ENCODE data around the gene FCSK.
"Not testable (repeated sequence)": the region's sequence is repeated elsewhere in the genome, so short reads cannot be mapped to it uniquely, and the experiment has no call there.

Gene FCSK

GRCh38 chr16:70430667-70431536 lies 23.5 kb upstream of the FCSK start:
- DNase-seq (ENCODE audit: low read depth in 4 of 4, low spot score in 1 of 4): peak in 1 of 4 experiments; percentile 39

GRCh38 chr16:70432356-70432722 lies 22.1 kb upstream of the FCSK start:
- DNase-seq (ENCODE audit: low read depth in 4 of 4, low spot score in 1 of 4): no peak

DNA sequence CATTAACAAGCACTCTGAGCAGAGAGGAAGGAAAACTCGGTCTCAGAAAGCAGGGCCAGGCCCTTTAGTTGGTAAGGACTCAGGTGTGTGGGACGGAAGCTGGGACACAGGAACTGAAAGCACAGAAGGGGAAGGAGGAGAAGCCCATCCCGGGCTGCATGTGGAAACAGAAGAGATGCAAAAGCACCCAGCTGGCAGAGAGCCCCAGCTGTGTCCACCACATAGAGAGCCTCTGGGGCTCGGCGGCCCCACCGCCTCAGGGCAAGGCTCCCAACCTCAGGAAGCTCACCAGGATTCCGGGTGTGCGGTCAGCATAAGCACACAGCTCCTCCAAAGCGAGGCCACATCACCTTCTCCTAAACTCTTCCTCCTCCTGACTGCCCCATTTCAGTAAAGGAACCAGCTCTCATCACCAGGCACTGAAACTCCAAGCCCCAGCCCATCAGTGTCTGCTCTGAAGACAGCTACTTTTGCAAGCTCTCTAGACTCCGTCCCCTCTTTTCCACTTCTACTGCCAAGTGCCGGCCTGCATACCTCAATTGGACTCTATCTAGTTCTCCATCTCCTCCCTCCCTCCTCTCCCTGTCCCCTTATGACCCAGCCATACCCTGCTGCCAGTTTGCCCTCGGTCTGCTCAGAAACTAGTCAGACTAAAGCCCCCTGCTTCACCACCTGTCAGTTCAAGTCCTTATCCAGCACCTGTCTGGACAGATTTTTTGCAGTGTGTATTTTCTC lies 21.5 kb upstream of the FCSK start:
- DNase-seq (ENCODE audit: low read depth in 4 of 4, low spot score in 1 of 4): no peak

- DNase-seq (ENCODE audit: low read depth in 4 of 4, low spot score in 1 of 4): no peak
These were observed 20.8 kb upstream of the FCSK start for GRCh38 chr16:70433458-70434103.

- no peak for DNase-seq (ENCODE audit: low read depth in 4 of 4, low spot score in 1 of 4)
These were observed 19.7 kb upstream of the FCSK start for GRCh38 chr16:70434484-70435260.

DNA sequence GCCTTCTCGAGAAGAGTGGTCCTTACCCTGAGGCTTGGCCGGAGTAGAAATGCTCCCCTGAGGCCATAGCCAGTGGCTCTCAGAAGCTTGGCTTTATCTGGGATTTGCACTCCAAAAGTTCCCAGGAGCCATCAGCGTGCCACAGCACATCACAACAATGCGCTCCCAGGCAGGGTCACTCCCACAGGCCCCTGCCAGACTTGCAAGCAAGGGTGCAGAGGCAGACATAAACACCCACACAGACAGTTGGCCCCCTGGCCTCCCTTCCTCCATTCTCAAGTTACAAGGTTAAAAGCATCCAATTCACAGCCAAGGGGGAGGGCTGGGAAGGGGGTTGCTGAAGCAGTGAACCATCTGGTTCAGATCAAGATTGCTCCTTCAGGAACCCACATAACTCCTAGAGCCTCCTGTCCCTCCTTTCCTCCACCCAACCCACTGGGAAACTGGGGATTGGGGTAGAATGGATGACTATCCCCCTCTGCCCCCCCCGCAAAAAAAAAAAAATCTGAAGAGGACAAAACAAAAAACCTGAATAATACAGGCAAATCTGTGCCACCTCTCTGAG lies 17.3 kb upstream of the FCSK start:
- DNase-seq (ENCODE audit: low read depth in 4 of 4, low spot score in 1 of 4): no peak

GRCh38 chr16:70437582-70438557 lies 16.5 kb upstream of the FCSK start:
- DNase-seq (ENCODE audit: low read depth in 4 of 4, low spot score in 1 of 4): no peak

DNA sequence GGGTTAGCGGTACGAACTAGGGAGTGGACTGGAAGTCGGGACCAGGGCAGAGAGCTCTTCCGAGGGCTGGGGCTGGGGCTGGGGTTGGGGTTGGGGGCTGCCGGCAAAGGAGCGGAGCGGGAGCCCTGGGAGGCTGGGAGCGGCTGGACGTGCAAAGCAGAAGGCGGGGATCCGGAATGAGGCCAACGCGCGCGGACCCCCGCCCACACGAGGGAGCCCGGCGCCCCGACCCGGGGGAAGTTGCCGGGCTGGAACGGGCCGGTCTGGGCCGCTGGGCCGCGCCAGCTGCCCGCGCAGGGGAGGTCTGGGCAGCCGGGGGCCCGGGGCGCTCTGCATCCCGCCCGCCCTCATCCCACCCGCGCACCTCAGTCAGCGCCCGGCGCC lies 15.8 kb upstream of the FCSK start:
- DNase-seq (ENCODE audit: low read depth in 4 of 4, low spot score in 1 of 4): no peak

- peak; percentile 79 to 93 (median 84) for DNase-seq (ENCODE audit: low read depth in 4 of 4, low spot score in 1 of 4)
These were observed 15.2 kb upstream of the FCSK start, which contains the start of gene ST3GAL2 for GRCh38 chr16:70438969-70439862. ST3GAL2 (minus strand) TSS chr16:70439100; CDS start chr16:70398530, 40,570 bp downstream.

GRCh38 chr16:70440009-70440692 lies 14.2 kb upstream of the FCSK start:
- no peak for DNase-seq (ENCODE audit: low read depth in 4 of 4, low spot score in 1 of 4)

DNA sequence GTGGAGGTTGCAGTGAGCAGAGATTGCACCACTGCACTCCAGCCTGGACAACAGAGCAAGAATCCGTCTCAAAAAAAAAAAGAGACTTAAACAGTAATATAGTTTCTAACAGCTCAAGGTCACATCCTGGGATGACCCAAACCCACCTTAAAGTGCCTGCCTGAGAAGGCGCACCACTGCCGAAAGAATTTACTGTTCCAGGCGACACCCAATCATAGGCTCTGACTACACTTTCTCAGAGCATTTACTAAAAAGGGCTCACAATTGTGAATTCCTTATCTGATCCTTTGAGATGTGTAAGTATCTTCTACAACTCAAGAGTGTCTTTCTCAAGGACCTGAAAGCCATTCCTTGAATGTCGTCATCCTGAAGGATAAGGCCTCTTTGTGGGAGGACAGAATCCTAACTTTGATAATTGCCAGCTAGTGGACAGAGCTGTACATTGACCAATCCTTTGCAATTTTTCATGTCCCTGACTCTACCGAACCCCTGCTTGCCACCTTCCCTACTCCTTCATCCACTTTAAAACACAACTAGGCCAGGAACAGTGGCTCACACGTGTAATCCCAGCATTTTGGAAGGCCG lies 12.9 kb upstream of the FCSK start:
- DNase-seq (ENCODE audit: low read depth in 4 of 4, low spot score in 1 of 4): no peak

- DNase-seq (ENCODE audit: low read depth in 4 of 4, low spot score in 1 of 4): no peak
These were observed 12.1 kb upstream of the FCSK start for GRCh38 chr16:70442344-70442743.

GRCh38 chr16:70444249-70445063 lies 9.9 kb upstream of the FCSK start:
- DNase-seq (ENCODE audit: low read depth in 4 of 4, low spot score in 1 of 4): no peak

DNA sequence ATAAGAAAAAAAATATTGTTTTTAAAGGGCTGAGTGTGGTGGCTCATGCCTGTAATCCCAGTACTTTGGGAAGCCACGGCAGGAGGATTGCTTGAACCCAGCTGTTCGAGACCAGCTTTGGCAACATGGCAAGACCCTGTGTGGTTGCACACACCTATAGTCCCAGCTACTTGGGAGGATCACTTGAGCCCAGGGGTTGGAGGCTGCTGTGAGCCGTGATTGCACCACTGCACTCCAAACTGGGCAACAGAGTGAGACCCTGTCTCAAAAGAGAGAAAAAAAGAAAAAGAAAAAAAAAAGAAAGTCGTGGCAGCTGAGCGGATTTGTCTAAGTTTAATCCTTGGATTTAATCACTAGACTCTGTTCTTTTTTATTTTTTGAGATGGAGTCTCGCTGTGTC lies 6.3 kb upstream of the FCSK start:
- DNase-seq (ENCODE audit: low read depth in 4 of 4, low spot score in 1 of 4): no peak

- not testable (repeated sequence) for DNase-seq (ENCODE audit: low read depth in 4 of 4, low spot score in 1 of 4)
These were observed 4.0 kb upstream of the FCSK start for GRCh38 chr16:70450142-70451003.

DNA sequence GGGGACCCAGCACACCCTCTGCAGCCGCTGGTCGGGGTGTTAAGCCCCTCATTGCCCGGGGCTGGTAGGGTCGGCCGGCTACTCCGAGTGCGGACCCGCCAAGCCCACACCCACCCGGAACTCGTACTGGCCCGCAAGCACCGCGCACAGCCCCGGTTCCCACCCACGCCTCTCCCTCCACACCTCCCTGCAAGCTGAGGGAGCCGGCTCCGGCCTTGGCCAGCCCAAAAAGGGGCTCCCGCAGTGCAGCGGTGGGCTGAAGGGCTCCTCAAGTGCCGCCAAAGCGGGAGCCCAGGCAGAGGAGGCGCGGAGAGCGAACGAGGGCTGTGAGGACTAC lies 3.4 kb upstream of the FCSK start:
- not testable (repeated sequence) for DNase-seq (ENCODE audit: low read depth in 4 of 4, low spot score in 1 of 4)
